Embryonic facial prominence (tissue), 1 donor: ENCODE results near the gene MET.
A peak's percentile ranks its signal among the peaks of the same experiment; 100 is the strongest.
"Not testable (repeated sequence)": the region's sequence is repeated elsewhere in the genome, so short reads cannot be mapped to it uniquely, and the experiment has no call there.

Experiments used
- DNase-seq: peaks from one replicate; pipeline ENCODE4 v3.0.0-alpha.2; 2016; ENCODE audit errors: extremely low spot score

The MET gene

DNA sequence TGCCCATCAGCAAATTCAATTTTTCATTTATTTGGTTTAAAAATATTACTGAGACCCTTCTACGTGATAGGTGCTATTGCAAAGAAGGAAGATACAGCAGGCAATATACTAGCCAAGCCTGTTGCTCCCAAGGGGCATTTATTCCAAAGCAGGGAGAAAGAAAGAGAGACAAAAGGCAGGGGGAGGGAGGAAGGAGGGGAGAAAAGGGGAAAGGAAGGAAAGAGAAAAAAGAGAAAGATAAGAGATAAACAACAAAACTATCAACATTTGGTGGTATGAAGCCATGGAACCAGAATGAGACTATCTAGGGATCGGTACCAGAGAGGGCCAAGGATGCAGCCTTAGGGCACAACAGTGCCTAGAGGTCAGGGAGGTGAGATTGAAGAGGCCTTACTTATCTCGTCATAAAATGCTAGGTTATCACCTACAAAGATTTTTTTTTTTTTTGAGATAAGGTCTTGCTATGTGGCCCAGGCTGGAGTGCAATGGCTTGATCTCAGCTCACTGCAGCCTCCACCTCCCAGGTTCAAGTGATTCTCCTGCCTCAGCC, 135.1 kb downstream of the MET start:
- no peak for DNase-seq

- DNase-seq: peak; percentile 46
Measured at GRCh38 chr7:116809636-116810266, 137.8 kb downstream of the MET start.

- DNase-seq: no peak
Measured at GRCh38 chr7:116810267-116811116, 138.5 kb downstream of the MET start.

GRCh38 chr7:116811768-116812167, 139.8 kb downstream of the MET start:
- DNase-seq: no peak

GRCh38 chr7:116812860-116813259, 140.9 kb downstream of the MET start:
- DNase-seq: no peak

DNA sequence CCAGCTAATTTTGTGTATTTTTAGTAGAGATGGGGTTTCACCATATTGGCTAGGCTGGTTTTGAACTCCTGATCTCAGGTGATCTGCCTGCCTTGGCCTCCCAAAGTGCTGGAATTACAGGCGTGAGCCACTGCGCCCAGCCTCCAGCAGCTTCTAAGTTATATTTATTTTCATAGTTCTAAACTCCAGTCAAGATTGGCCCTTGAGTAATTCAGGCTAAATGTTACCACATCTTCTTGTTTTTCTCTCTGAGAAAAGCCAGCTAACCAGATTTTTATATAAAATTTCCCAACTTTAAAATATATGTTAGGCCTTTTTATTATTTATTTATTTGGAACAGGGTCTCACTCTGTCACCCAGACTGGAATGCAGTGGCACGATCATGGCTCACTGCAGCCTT, 141.4 kb downstream of the MET start:
- DNase-seq: not testable (repeated sequence)

- no peak for DNase-seq
Measured at GRCh38 chr7:116815041-116815440, 143.0 kb downstream of the MET start.

DNA sequence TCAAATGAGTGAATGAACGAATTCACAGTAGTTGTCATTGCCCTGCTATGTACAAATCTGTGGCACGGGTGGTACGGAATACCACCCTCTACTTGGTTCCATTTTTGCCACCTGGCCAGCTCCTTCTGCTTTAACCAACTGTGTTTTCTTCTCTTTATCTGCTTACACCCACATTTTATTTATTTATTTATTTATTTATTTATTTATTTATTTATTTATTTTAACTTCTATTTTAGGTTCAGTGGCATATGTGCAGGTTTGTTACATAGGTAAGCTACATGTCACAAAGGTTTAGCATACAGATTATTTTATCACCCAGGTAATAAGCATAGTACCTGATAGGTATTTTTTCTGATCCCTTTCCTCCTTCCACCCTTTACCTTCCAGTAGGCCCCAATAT, 148.2 kb downstream of the MET start:
- DNase-seq: no peak

DNA sequence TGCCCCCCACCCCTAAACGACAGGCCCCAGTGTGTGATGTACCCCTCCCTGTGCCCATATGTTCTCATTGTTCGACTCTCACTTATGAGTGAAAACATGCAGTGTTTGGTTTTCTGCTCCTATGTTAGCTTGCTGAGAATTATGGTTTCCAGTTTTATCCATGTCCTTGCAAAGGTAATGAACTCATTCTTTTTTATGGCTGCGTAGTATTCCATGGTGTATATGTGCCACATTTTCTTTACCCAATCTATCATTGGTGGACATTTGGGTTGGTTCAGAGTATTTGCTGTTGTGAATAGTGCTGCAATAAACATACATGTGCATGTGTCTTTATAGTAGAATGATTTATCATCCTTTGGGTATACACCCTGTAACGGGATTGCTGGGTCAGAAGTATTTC, 149.7 kb downstream of the MET start:
- not testable (repeated sequence) for DNase-seq

DNA sequence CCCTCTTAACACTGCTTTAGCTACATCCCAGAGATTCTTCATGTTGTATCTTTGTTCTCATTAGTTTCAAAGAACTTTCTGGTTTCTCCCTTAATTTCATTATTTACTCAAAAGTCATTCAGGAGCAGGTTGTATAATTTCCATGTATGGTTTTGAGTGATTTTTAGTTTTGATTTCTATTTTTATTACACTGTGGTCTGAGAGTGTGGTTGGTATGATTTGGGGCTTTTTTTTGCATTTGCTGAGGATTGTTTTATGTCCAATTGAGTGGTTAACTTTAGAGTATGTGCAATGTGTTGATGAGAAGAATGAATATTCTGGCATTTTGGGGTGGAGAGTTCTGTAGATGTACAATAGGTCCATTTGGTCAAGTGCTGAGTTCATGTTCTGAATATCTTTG, 152.5 kb downstream of the MET start:
- DNase-seq: no peak

DNA sequence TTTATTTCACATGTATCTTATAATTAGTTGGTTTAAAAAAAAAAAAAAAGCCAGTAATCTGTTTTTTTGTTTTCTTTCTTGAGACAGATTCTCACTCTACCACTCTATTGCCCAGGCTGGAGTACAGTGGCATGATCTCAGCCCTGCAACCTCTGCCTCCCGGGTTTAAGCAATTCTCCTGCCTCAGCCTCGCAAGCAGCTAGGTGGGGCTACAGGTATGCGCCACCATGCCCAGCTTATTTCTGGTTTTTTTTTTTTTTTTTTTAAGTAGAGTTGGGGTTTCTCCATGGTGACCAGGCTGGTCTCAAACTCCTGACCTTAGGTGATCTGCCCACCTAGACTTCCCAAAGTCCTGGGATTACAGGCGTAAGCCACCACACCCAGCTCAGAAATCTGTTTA, 156.3 kb downstream of the MET start:
- DNase-seq: no peak

DNA sequence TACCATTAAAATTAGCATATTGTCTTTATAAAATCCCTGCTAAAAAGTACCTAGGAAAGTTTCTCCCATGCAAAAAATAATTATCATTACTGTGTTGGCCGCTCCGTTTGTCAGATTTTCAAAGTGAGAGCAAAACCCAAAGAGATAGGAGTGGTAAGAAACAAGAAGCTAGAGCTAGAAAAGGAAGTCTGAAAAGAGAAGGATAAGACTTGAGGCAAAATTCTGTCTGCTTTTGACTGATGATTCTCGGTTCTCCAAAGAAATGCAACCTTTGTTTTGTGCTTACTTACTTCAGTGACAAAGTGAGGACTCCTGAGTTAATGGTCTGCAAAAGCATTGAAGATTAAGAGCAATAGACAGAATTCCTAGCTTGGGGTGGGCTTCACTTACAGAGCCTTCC, 157.0 kb downstream of the MET start:
- DNase-seq: no peak

- DNase-seq: no peak
Measured at GRCh38 chr7:116829493-116829892, 157.5 kb downstream of the MET start.

DNA sequence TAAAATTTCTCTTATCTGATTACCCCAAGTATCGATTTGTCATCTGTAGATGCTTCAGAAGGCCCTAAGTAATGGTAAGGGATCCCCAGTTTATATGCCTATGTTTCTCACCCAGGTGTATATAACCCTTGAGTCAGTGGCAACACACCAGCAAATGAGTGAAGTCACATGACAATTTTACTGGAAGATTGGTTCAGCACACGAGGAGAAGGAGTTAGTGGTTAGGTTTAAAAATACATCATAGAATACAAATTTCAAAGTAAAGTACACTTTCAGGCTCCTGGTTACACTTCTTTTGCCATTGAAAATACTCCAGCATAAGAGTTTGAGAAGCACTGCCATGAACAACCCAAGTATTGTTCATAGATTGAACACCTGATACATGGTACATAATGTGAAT, 160.7 kb downstream of the MET start:
- DNase-seq: no peak

DNA sequence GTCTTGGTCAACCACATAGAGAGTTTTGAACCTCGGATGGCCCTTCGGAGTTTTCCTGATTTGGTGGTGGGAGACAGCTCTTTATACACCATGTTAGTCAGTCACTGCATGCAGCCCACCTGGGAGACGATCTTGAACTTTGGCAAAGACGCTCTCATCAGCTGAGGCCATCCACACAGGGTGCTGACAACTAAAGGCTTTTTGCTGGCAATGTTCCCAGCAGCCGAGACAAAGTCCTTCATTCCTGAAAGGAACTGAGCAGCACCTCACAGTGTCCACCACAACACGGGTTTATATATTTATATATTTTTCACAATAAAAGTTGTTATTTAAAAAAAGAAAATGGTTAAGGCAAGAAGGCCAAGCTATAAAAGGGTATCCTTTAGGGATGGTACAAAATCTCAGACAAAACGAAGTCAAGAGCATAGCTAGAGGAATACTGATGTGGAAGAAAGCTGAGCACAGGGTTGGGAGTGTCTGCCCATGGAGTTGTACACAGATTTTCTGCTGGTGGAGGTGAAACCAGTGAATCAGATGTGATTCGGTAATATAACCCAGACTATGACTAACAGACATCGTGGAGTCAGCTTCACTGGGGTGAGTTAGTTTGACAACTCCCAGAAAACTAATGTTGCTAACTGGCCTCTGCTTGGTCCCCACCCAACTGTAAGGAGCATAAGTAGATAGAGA, 163.0 kb downstream of the MET start:
- no peak for DNase-seq

- DNase-seq: no peak
Measured at GRCh38 chr7:116836048-116836447, 164.1 kb downstream of the MET start.

DNA sequence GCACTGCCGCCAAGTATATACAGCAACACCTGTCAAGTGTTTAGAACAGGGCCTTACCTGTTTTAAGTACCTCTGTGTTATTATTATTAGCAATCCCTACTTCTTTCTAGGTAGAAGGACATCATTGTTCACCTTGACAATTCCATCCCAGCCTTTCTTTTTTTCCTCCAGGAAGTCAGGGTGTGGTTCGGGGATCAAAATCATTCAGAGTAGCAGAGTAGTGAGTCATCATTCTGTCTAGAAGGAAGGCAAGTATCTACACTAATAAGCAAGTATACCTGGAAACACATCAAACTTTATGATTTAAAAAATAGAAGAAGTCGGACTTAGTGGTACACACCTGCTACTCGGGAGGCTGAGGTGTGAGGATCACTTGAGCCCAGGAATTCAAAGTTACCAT, 164.9 kb downstream of the MET start:
- DNase-seq: no peak

DNA sequence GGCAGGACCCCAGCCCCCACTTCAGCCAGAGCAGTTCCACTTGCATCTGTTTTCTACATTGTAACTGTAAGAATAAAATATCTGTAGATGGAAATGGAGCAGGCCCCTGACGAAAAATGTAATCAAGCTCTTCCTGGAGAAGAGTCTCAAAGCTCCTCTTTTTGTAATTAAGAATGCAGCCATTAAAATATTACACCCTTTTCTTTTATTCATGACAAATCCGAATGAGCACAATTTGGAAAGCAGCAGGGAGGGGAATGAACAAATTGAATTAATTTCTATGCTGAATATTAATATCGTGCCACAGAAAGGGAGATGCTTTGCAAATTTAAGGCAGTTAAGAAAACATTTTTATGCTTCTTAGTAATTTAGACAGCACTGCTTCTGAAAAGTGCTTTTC, 165.6 kb downstream of the MET start:
- no peak for DNase-seq

GRCh38 chr7:116840256-116840655, 168.3 kb downstream of the MET start:
- no peak for DNase-seq

GRCh38 chr7:116842371-116842770, 170.4 kb downstream of the MET start:
- no peak for DNase-seq

- DNase-seq: no peak
Measured at GRCh38 chr7:116843378-116843777, 171.4 kb downstream of the MET start.
